Loucy (cell line): ENCODE data around the gene FNDC3A.

Experiments
- H2AFZ ChIP-seq: fragments of 200-600 bp; sonication (generic); 2 replicates; pipeline ENCODE4 v1.6.0; 2016; ENCODE audit warnings: antibody characterized with exemption, mild to moderate bottlenecking, low read length, moderate library complexity
- H3F3A ChIP-seq: fragments of 200-600 bp; 2 replicates; pipeline ENCODE4 v1.6.0; 2016; ENCODE audit warnings: antibody characterized with exemption, low read depth, mild to moderate bottlenecking
- H3K27me3 ChIP-seq: fragments of 200-600 bp; sonication (generic); 2 replicates; pipeline ENCODE4 v1.6.1; 2014; ENCODE audit warnings: low read length, mild to moderate bottlenecking; ENCODE audit not compliant: insufficient read depth, poor library complexity, severe bottlenecking
- H3K36me3 ChIP-seq: fragments of 200-600 bp; sonication (generic); 2 replicates; pipeline ENCODE4 v1.6.1; 2016; ENCODE audit warnings: low read length; ENCODE audit not compliant: insufficient read depth
- H3K4me1 ChIP-seq: fragments of 200-600 bp; sonication (generic); 2 replicates; pipeline ENCODE4 v1.5.1; 2014; ENCODE audit warnings: low read length, mild to moderate bottlenecking; ENCODE audit not compliant: insufficient read depth, poor library complexity, severe bottlenecking
- H3K4me2 ChIP-seq: fragments of 200-600 bp; sonication (generic); 2 replicates; pipeline ENCODE4 v1.6.0; 2014; ENCODE audit warnings: antibody characterized with exemption, low read length, low read depth, mild to moderate bottlenecking; ENCODE audit not compliant: poor library complexity, severe bottlenecking
- H3K4me3 ChIP-seq: fragments of 200-600 bp; sonication (generic); 2 replicates; pipeline ENCODE4 v1.5.1; 2014; ENCODE audit warnings: low read length, mild to moderate bottlenecking, mixed read lengths; ENCODE audit not compliant: poor library complexity, severe bottlenecking
- H3K79me2 ChIP-seq: fragments of 200-600 bp; sonication (generic); 2 replicates; pipeline ENCODE4 v1.6.1; 2014; ENCODE audit warnings: low read length; ENCODE audit not compliant: insufficient read depth
- H3K9ac ChIP-seq: fragments of 200-600 bp; sonication (generic); 2 replicates; pipeline ENCODE4 v1.6.0; 2014; ENCODE audit warnings: mild to moderate bottlenecking, low read depth, low read length, moderate library complexity; ENCODE audit not compliant: poor library complexity, severe bottlenecking
- H3K9me2 ChIP-seq: fragments of 200-600 bp; sonication (generic); replicated peaks from 2 replicates; pipeline ENCODE4 v1.6.1; 2016; ENCODE audit warnings: low read depth, low read length, mixed read lengths
- H3K9me3 ChIP-seq: fragments of 200-600 bp; sonication (generic); 2 replicates; pipeline ENCODE4 v1.6.1; 2014; ENCODE audit warnings: mild to moderate bottlenecking, antibody characterized with exemption, low read length, low read depth; ENCODE audit not compliant: insufficient read depth
- H4K20me1 ChIP-seq: fragments of 200-600 bp; sonication (generic); 2 replicates; pipeline ENCODE4 v1.6.0; 2014; ENCODE audit warnings: antibody characterized with exemption, low read length, mild to moderate bottlenecking; ENCODE audit not compliant: insufficient read depth, poor library complexity, severe bottlenecking
- EZH2phosphoT487 ChIP-seq: fragments of 200-600 bp; IDR thresholded peaks from 2 replicates; pipeline ENCODE4 v1.6.1; 2018; ENCODE audit warnings: antibody characterized with exemption, mild to moderate bottlenecking, moderate library complexity, borderline replicate concordance
- TF ChIP-seq, protein P1 (sequence below): fragments of 200-600 bp; sonication (generic); conservative IDR thresholded peaks from 2 replicates; pipeline ENCODE4 v1.5.1; 2014; ENCODE audit warnings: mild to moderate bottlenecking, antibody characterized with exemption, low read length

Gene FNDC3A

DNA sequence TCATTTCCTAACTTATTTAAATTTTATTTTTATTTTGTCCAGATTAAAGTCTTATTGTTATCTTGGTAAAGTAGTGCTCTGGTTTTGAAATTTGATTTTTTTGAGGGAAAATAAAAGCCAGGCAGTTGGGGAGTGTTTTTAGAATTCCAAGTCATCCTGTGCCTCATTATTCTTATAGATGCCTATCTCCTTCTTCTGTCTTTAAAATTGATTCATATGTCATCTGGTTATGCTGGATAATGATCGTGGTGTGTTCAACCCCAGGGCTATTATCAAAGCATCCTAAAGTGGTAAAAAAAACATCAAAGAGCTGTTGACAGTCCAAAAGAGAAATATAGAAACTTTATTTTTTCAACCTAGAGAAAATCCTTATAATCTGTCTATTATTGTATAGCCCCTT lies 6.0 kb upstream of the FNDC3A start:
- peaks cover 2% of the 10 kb centered on the region for H3K4me1 ChIP-seq
- no peaks in the 10 kb centered on the region for H3K27me3 ChIP-seq
- peaks cover 5% of the 10 kb centered on the region; the same call in 1 of the 2 replicates for H3K9me3 ChIP-seq
- no peak overlapping the region for H3K4me2 ChIP-seq
- no peaks in the 10 kb centered on the region for H3K36me3 ChIP-seq
- H2AFZ ChIP-seq = no peak overlapping the region
- no peaks in the 10 kb centered on the region for H3K79me2 ChIP-seq
- no peak overlapping the region for H3K4me3 ChIP-seq
- no peaks in the 10 kb centered on the region for H4K20me1 ChIP-seq
- no peaks in the 10 kb centered on the region for H3F3A ChIP-seq
- no peak overlapping the region for H3K9ac ChIP-seq
- no peaks in the 10 kb centered on the region for H3K9me2 ChIP-seq
- TF ChIP-seq, protein P1, sequence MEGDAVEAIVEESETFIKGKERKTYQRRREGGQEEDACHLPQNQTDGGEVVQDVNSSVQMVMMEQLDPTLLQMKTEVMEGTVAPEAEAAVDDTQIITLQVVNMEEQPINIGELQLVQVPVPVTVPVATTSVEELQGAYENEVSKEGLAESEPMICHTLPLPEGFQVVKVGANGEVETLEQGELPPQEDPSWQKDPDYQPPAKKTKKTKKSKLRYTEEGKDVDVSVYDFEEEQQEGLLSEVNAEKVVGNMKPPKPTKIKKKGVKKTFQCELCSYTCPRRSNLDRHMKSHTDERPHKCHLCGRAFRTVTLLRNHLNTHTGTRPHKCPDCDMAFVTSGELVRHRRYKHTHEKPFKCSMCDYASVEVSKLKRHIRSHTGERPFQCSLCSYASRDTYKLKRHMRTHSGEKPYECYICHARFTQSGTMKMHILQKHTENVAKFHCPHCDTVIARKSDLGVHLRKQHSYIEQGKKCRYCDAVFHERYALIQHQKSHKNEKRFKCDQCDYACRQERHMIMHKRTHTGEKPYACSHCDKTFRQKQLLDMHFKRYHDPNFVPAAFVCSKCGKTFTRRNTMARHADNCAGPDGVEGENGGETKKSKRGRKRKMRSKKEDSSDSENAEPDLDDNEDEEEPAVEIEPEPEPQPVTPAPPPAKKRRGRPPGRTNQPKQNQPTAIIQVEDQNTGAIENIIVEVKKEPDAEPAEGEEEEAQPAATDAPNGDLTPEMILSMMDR = no peak
- TF ChIP-seq EZH2phosphoT487 = no peak

DNA sequence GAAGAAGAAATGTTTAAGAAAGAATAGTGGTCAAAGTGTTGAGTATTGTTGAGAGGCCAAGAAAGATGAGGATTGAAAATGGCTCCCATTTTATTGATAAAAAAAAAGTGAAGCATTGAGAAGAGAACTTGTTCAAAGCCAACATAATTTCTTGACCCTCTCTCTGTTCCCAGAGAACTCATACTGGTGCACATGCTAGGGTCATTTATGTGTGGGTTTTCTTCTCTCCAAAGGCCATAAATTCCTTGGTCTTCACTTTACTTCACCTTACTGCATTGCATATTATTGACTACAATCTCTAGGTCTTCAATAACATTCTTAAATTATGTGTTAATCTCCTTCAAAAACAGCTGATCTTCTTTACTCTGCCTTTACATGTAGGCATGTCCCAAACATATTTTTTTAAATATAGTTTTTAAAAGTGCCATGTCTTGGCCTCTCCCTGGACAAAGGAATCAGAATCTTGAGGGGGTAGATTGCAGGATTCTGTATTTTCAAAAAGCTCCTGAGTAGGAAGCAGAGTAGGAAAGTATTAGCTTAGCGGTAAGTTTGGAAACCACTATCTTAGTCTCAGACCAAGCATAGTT lies 1.8 kb upstream of the FNDC3A start:
- TF ChIP-seq, protein P1 = no peak
- no peak for TF ChIP-seq EZH2phosphoT487
- peaks cover 24% of the 10 kb centered on the region for H3K79me2 ChIP-seq
- no peaks in the 10 kb centered on the region for H3F3A ChIP-seq
- H2AFZ ChIP-seq = no peak overlapping the region
- H3K9ac ChIP-seq = no peak overlapping the region
- H3K9me2 ChIP-seq = no peaks in the 10 kb centered on the region
- peaks cover 22% of the 10 kb centered on the region for H4K20me1 ChIP-seq
- no peaks in the 10 kb centered on the region for H3K36me3 ChIP-seq
- H3K4me3 ChIP-seq = peak overlapping the region; percentile 89
- H3K9me3 ChIP-seq = peaks cover 5% of the 10 kb centered on the region; the same call in 1 of the 2 replicates
- peaks cover 25% of the 10 kb centered on the region for H3K4me1 ChIP-seq
- H3K4me2 ChIP-seq = peak overlapping the region; percentile 83
- H3K27me3 ChIP-seq = no peaks in the 10 kb centered on the region

DNA sequence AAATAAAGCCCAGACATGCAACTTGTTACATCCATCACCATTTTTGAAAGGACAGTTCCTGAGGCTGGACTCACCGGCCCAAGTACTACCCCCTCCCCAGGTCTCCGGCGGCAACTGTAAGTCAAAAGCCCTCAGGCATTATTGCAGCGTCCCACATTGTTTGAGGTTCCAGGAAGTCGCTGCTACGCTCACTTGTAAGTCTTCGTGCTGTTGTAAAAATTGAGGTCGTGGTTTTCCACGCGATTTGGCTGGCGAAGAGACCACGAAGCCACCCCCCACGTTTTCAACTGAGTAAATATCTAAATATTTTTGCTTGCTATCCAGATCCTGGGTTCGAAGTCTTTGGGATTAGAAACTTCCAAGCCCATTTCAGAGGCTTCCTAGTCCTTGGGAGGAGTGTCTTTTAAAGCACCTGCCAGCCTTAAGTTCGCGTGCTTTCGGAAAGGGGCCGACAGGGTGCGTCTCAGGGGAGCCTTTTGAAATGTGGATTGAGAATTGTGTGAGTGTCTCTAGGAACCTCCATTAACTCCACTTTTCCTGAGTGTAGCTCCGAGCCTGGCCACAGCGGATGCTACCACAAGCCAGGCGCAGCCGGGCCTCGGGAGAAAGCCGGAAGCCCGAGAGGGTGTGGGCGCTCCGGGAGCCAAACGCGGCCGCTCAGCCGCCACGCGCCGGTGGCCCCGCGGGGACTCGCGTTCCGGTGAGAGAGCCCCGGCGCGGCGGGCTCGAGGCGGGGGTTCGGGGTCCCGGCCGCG lies 434 bp upstream of the FNDC3A start:
- no peak for TF ChIP-seq EZH2phosphoT487
- TF ChIP-seq, protein P1 = peak; percentile 21; the same call in 1 of the 2 replicates
- Histone ChIP-seq H3K79me2 (peaks cover 37% of the 10 kb centered on the region), H3K9ac (peak overlapping the region; percentile 89), H3K27me3 (no peaks in the 10 kb centered on the region), H3K36me3 (no peaks in the 10 kb centered on the region), H3K4me1 (peaks cover 38% of the 10 kb centered on the region), H3K9me2 (no peaks in the 10 kb centered on the region), H3K9me3 (peaks cover 5% of the 10 kb centered on the region; the same call in 1 of the 2 replicates), H4K20me1 (peaks cover 33% of the 10 kb centered on the region), H3K4me3 (peak overlapping the region; percentile 89), H3K4me2 (peak overlapping the region; percentile 83), H2AFZ (peak overlapping the region; percentile 86), H3F3A (no peaks in the 10 kb centered on the region)
